Vagina (tissue), 1 donor: Measurements from ENCODE around the gene CLEC18B. TPM values are rescaled to one million over a fixed set of nuclear protein-coding genes. Genes with fewer than 3 reads are reported as not detected.

Experiments
- small RNA-seq: library from RNA; depleted of rRNA; stranded (forward); fragments of <200 nt; gene quantifications from one replicate; pipeline ENCODE3, GENCODE V24; 2016
- total RNA-seq: library from RNA; depleted of rRNA; stranded (reverse); fragments of >200 nt; gene quantifications from one replicate; pipeline ENCODE4 v1.2.3, GENCODE V29; 2016

Gene CLEC18B
- total RNA-seq, 1 donor from 2014 or later, result 6.4 TPM

Small RNA genes lying within 50 kb of the gene (small RNA-seq; reads per million reads assigned to genes)
- gene AC009053.4, result not detected
- gene RF00019, result not detected
- gene RNU6-237P, result not detected

Other genes with a start within 250 kb of the CLEC18B start
- gene PSMD7, start 124.7 kb downstream of the CLEC18B start, total RNA-seq, result 74.4 TPM
- gene NPIPB15, start 45.2 kb downstream of the CLEC18B start, total RNA-seq, result not detected
- gene GLG1, start 185.6 kb upstream of the CLEC18B start, total RNA-seq, result 76.9 TPM
- 36.3 TPM for gene RFWD3, start 245.4 kb upstream of the CLEC18B start, total RNA-seq